GM18519 (cell line): ENCODE results near the gene TCHP.

Experiments
- ATAC-seq: cut with Tn5 transposase; IDR thresholded peaks from one replicate; pipeline ENCODE4 v1.9.1; 2021; ENCODE audit warnings: mild to moderate bottlenecking, moderate library complexity; ENCODE audit not compliant: unreplicated experiment, low FRiP score

Gene TCHP

DNA sequence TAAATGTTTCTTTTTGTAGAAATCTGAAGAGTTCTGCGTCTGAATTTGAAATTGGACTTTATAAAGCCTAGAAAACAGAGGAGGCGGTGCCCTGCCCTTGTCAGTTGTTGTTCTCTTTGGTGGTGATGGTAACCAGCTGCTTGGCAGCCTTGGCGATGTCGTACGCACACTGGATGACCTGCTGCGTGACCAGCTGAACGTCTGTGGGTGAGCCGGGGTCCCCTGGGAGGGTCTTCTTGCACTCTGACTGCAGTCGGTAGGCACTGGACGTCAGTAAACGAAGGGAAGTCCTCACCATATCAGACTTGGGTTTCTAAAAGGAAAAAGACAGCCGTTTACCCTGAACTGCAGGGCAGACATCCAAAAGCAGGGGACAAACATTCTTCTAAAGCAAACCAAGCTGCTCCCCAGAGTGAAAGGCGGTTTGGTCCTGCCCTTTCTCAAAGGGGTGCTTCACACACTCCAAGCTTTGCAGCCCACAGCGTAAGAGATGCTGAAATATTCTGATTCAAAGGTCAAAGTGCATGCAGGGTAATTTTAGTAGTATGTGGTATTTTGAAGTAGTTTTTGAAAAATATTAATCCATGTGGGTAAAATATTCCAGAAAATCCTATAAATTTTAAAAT lies 32.9 kb downstream of the TCHP start:
- no peak for ATAC-seq

DNA sequence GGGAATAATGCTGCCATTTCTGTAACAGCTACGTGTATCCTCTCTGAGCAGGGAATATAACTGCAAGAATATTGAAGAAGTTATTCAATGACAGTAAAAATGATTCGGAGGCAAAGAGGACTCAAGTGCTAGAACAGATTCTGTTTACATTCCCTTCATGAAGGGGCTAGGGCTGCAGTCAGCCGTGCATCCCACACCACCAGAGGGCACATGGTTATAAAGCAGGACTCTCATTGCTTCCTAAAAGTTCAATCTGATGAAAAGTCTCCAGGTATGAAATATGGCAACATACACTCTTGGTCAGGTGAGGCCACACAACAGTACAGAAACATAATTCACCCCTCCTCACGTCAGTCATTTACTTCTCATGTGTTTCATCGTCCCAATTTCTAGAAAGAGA lies 34.0 kb downstream of the TCHP start:
- ATAC-seq: no peak

DNA sequence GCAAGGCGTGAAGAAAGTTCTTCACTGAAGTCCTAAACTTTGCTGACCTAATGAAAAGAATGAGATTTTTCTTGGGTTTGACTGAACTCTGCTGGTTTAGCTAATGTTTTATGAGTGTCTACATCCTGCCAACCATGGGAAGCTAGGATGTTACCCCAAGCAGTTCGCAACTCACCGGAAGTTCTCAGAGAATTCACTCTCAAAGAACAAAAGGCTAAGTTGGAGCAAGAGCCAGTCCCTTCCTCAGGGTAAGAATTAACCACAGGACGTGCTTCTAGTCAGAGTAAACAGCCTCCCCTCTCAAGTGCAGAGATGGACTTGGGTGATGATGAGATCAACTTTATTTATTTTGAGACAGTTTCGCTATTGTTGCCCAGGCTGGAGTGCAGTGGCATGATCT lies 37.3 kb downstream of the TCHP start:
- no peak for ATAC-seq

DNA sequence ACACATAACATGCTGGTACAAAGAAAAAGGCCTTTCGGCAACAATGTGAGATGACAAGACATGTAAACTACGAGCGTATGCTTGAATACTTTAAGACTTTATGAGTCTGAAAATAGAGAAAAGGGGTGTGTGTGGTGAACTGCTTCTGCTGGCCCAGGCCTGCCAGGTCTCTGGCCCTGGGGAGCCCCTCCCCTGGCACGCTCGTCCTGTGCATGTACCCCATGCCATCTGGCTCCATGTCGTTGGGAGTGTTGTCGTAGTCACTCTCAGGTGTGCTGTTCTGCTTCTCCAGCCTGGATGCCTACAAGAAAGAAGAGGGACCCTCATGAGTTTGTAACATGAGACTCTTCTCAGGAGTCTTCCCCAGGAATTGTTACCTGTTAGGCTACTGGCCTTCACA lies 38.9 kb downstream of the TCHP start:
- no peak for ATAC-seq

DNA sequence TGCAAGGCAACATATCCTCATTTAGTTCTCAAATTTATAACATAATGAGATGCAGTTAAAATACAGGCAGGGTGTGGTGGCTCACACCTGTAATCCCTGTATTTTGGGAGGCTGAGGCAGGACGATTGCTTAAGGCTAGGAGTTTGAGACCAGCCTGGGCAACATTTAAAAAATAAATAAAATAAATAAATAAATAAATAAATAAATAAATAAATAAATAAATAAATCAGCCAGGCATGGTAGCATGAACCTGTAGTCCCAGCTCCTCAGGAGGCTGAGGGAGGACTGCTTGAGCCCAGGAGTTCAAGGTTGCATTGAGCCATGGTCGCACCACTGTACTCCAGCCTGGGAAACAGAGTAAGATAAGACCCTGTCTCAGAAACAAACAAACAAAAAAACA lies 39.4 kb downstream of the TCHP start:
- ATAC-seq: no peak

DNA sequence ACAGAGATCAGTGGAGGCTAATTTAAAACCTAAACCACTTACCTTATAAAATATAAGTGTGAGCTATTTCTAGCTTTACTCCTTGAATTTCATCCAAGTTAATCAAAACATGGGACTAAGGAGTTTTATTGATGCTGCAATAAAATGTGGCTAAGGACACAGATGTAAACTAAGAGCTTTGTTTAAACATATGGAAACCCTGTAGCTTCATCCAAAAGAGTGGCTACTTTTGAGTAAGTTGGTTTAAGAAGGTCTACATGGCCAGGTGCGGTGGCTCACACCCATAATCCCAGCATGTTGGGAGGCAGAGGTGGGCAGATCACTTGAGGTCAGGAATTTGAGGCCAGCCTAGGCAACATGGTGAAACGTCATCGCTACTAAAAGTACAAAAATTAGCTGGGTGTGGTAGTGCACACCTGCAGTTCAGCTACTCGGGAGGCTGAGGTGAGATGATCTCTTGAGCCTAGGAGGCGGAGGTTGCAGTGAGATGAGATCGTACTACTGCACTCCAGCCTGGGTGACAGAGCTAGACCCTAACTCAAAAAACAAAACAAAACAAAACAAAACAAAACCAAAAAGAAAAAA lies 40.4 kb downstream of the TCHP start:
- ATAC-seq: no peak

DNA sequence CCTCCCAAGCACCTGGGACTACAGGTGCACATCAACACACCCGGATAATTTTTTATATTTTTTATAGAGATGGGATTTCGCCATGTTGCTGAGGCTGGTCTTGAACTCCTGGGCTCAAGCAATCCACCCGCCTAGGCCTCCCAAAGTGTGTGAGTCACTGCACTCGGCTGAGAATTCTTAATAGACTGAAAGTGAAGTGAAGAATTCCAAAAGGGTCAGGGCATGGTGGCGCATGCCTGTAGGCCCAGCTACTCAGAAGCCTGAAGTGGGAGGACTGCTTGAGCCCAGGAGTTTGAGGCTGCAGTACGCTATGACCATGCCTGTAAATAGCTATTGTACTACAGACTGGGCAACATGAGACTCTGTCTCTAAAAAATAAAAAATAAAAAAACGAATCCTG lies 43.7 kb downstream of the TCHP start:
- ATAC-seq: no peak

DNA sequence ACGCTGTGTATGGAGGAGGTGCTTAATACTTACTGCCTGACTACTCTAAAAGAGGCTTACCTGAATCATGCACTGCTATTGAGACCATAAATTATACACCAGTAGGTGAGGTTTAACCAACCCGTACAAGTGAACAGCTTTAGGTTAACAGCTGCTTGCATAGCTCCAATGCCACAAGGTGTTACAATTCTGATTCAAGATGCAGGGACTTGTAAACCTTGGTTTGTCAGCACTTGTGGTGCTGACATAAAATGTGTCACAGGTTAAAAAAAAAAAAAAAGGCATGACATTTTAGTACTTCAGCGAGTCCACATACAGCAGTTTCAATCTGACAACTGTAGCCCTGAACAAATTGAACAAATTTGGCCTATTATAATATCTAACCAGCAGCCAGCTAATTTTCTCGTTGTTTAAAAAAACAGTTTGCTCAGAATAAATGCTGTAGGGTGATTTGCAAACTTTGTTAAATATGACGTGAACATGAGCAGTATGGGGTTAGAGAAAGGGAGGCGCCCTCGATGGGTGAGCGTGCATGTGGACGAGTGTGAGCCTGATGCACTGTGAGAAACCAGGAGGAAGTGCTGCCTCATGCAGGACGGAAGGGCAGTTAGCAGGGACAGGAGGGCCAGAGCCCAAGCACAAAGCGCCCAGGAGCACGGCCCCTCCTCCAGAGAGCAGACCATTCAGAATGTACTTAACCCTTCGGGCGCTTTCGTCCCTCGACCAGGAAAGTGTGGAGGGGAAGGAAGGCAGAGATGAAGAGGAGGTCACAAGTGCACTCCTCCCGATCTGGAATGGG lies 44.7 kb downstream of the TCHP start:
- no peak for ATAC-seq

DNA sequence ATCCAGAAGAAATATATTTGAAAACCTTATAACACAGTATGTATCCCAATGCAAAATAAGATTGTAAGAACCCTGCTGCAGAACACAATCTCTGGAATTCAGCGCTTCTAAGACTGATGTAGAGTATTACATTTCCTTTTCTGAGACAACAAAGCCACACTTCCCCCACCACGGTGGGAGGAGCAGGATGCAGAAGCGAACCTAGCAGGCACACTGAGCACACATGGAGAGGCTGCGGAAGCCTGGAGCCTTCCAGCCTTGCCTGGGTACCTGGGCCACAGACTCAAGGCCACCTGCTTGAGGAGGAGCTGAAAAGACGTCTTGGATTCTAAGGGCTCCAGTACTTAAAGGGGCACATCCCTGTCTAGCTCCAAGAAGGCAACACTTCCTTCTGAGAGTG lies 46.4 kb downstream of the TCHP start:
- no peak for ATAC-seq

DNA sequence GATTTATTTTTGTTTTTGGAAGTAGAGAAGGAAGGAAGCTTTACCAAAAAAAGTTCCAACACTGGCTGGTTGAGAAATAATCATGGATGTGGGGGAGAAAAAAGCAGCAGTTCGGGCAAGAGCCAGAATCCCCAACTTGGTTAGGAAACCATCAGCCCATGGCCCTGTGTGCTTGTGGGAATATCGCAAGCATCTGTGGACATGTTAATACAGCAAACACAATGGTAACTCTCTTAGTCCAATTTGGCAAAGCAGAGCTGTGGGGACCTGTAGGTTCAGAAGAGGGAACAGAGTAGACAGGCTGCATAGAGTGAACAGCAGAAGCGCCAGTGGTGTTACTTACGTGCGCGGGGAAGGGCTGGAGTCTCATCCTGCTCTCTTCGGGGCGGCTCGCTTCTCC lies 46.8 kb downstream of the TCHP start:
- no peak for ATAC-seq

DNA sequence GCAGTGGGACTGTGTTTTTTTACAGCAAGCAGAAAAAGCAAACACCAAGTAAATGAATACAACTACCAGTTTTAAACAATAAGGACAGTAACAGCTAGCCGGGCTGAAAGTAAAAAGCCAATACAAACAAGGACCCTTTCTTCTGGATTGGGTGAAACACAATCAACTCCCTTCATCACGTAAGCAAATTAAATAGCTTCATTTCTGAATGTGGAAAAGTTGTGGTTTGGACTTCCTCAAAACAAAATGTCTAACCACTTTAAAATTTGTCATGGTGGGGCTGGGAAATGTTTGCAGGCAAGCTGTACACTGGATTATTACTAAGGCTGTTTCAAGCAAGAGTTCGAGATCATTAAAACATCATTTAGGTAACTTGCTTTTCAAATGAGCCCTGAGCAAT lies 47.4 kb downstream of the TCHP start:
- ATAC-seq: no peak

DNA sequence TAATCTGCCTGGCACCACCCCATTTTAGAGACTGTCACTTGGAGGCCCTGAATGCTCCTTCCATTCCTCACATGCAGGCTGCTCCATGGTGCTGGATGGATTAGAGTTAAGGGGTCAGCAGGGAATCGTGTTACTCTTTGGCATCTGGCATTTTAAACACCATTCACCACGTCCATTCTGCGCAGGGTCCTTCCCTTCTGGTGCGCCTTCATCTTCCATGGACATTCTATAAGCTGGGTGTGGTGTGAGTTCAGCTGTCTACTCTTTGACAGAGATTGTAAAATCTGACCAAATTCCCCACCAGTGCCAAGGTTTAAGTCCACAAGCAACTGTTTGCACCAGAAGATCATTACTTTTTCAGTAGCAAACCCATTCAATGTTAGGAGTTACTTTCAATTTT lies 48.3 kb downstream of the TCHP start:
- ATAC-seq: no peak

DNA sequence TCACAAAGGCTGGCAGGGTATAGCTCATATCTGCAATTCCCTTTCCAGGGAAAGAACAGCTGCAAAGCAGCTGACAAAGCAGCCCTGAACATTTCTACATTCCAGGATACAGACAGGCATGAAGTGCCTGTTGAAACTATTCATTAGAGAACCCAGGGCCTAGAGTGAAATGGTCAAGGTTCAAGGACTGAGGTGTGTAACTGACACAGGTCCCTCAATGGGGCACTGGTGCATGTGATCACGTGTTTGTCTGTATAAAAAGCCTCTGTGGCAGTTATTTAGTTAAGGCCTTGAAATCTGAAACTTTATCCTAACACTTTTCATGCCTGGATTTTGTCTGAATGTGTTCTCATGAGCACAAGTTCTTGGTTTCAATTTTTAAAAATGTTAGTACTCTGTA lies 49.0 kb downstream of the TCHP start:
- no peak for ATAC-seq

DNA sequence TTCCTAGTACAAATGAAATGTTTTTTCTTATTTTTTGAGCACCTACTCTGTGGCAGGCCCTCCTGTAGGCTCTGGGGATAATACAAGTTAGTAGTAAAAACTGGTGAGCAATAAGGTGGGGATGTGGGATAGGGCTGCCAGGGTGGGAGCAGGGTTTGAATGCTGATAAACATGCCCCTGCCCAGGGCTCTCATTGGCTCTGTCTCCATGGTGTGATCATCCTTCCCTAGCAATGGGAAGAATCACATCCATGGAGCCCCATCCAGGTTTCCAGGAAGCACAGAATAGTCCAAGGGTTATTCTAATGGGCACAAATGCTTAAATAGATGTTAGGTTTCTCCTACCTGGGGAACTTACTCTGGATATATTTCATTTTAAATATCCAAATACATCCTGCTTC lies 50.6 kb downstream of the TCHP start:
- no peak for ATAC-seq

DNA sequence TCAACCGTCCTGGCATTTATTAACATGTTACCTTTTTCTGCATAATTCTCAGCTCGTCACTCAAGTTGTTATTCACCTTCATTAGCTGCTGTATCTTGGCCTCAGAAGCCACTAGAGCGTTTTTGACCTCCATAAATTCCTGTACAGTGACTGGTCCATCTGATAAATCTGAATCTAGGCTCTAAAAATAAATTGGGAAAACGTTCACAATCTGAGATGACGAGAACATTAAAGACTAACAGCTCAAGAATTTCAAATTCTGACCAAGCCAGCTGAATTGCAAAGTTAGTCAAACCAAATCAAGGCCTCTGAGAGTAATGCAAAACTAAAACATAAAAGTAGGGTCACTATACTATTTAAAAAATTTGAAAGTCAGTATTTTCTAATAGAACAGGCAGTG lies 51.1 kb downstream of the TCHP start:
- ATAC-seq: no peak

DNA sequence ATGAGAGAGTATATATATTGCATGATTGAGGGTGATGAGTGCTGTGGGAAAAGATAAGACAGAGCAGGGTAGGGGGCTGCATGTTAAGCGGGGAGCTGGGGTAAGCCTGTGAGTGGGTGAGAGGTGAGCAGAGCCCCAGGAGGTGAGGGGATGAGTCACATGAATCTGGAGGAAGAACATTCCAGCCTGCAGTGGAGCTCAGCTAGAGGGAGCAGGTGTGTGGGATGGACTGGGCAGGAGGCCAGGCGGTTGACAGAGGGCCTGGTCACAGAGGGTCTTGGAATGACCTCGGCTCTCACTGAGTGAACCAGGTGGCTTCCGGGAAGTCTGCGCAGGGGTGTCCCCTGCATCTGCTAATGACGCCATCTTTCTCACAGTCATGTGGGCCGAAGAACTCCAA lies 51.7 kb downstream of the TCHP start:
- no peak for ATAC-seq

DNA sequence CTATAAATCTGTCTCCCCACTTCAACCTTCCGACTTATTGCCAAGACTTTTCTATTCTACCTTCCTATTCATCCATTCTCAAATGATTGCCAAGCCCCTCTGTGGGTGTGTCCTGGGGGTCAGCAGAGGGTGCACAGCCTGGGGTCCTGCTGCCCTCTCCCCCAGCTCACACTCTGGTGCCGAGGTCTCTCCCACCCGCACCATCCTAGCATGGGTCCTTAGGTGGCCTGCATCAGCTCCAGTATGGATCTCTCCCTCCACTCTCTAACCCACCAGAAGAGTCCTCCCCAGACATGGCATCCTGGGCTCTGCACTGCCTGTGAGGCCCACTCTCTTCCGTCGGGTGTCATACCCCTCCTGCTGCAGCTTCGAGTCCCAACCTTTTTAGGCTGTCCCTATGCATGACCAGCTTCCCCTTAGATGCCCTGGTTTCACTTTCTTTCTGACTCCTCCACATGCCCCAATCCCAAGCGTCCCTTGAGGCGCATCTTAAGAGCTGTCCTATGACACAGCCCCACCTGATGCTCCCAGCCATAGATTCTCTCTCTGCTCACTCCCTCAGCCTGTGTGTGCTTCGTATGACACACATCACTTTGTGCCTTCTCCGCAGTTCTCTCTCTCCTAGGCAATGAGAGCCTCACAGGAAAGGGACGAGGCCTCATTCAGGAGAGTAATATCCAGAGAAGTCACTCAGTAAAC lies 52.2 kb downstream of the TCHP start:
- no peak for ATAC-seq

DNA sequence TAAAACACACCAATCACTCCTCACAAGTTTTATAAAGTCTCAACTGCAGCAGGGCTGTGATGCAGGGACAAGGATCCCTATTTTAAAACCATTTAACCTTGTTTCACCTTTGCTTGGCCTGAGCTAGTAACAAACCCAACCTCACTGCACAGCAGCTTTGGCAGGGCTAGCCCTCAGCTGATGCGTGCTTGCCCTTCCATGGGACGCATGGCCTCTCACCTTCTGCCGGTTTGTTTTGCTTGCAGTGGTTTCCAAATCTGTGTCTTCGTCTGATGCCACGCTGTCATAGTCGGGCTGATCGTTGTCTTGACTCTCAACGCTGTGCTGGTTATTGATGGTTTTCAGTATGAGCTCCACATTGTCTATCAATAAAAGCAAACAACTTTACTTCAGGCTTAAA lies 52.8 kb downstream of the TCHP start:
- no peak for ATAC-seq

DNA sequence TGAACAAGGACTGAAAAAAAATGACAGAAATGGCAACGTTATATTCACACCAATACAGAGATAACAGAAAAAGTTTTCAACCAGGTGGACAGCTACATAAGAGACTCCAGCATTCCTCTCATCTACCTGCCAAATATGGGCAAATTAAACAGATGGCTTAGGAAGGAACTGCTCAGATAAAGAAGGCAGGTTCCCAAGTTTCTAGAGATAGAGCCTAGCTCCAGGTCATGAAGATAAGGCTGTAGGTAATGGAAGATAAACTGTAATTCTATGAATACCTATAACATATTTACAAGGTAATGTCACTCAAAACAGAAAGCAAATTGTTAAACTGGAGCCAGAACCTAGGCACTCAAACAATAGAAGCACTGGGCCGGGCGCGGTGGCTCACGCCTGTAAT lies 53.6 kb downstream of the TCHP start:
- no peak for ATAC-seq

DNA sequence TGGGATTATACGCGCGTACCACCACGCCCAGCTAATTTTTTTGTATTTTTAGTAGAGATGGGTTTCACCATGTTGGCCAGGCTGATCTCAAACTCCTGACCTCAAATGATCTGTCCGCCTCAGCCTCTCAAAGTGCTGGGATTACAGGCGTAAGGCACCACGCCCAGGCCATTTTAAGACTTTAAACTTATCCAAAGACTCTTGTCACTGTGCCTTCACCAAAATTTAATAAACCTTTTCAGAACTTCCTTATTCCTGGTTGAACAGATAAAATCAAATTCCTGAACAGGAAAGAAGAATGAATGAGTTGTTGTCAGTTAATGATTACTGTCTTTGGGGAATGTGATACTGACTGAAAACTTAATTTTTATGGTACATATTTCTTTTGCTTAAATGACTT lies 58.3 kb downstream of the TCHP start:
- ATAC-seq: no peak

DNA sequence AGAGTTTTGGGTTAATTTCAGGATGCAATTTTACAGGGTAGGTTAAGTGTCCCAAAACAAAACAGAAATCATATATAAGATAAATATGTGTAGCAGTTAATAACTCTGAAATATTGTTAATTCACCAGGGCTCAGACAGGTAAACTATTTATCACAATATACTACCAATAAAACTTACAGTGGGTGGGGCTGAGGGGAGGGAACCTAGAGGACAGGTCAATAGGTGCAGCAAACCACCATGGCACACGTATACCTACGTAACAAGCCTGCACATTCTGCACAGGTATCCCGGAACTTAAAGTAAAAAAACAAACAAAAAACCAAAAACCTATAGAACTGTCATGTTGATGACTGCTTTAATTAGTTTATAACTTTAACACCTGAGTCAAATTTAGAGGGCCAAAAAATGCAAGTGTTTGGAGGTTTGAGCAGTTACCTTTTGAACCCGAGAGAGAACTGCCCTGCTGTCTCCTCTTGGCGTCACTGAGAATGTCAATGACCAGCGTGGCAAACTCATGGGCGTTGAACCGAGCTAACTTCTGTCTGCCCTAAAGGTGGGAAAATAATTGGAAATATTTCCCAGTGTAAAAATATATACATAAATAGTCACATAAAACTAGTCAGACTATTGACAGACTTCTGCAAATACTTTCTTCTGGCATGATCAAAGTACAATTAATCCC lies 59.5 kb downstream of the TCHP start:
- no peak for ATAC-seq
